ENCODE measurements around the gene ITPR2.

DNA sequence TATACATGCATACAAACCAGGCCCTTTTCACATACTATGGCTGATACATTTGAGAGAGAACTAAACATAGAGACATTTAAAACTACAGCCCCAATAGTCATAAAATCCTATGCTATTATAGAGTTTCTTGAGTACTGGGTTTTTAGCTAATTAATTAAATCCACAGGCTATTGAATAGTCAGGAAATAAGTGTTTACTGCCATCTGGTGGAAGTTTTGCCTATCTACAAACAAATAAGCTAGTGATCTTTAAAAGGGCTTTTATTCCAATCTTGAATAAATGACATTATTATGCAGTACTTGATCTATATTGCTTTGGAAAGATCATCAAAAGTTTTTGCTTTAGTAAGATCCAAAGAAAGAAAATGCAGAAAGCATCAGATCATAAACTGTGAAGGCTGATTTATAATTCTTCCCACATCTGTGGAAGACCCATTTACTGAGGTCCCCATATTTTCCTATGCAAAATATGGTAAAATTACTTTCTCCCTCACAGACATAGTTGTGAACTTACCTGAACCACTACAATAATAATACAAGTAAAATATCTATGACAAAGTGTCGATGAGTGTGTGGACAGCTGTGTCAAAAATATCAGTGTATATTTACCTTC, 131.3 kb downstream of the ITPR2 start:
- TF ChIP-seq, protein P1, sequence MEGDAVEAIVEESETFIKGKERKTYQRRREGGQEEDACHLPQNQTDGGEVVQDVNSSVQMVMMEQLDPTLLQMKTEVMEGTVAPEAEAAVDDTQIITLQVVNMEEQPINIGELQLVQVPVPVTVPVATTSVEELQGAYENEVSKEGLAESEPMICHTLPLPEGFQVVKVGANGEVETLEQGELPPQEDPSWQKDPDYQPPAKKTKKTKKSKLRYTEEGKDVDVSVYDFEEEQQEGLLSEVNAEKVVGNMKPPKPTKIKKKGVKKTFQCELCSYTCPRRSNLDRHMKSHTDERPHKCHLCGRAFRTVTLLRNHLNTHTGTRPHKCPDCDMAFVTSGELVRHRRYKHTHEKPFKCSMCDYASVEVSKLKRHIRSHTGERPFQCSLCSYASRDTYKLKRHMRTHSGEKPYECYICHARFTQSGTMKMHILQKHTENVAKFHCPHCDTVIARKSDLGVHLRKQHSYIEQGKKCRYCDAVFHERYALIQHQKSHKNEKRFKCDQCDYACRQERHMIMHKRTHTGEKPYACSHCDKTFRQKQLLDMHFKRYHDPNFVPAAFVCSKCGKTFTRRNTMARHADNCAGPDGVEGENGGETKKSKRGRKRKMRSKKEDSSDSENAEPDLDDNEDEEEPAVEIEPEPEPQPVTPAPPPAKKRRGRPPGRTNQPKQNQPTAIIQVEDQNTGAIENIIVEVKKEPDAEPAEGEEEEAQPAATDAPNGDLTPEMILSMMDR (IDR thresholded peaks at IDR 0.05; ENCODE audit: low read length): peak; percentile 56
- no peak for TF ChIP-seq EZH2 (IDR thresholded peaks at IDR 0.05; ENCODE audit: borderline replicate concordance, low read length)

Data from OCI-LY1 (cell line).